Measurements from ENCODE around the gene LRRC26. TPM values are rescaled to one million over a fixed set of nuclear protein-coding genes. Genes with fewer than 3 reads are reported as not detected.

Gene LRRC26
- polyA plus RNA-seq, 1 donor (not counting 4 experiments of a cell fraction or from before 2014, with no cell fraction given) = not detected

GRCh38 chr9:137175345-137175961 lies 5.6 kb upstream of the LRRC26 start:
- no peaks in the 10 kb centered on the region for H3K36me3 ChIP-seq (ENCODE audit: control insufficient read depth in 2 of 2, extremely low read depth in 1 of 2, insufficient read depth in 2 of 2, low read length in 2 of 2)
- no peak overlapping the region for H3K27ac ChIP-seq (ENCODE audit: control insufficient read depth, insufficient read depth, low read length)
- H3K9ac ChIP-seq (ENCODE audit: control insufficient read depth, extremely low read depth, insufficient read depth, low read length) = no peak overlapping the region
- H3K27me3 ChIP-seq (ENCODE audit: control insufficient read depth, extremely low read depth, insufficient read depth, low read length) = peaks cover 49% of the 10 kb centered on the region
- TF ChIP-seq CTCF (optimal IDR thresholded peaks at IDR 0.05 in 1 of 3, IDR thresholded peaks at IDR 0.05 in 1 of 3, conservative IDR thresholded peaks at IDR 0.05 in 1 of 3; ENCODE audit: extremely low read depth in 1 of 3, insufficient read depth in 2 of 3, low read length in 3 of 3) (peak in 2 of 3 experiments; percentile 39 to 40), EZH2 (IDR thresholded peaks at IDR 0.05; ENCODE audit: low read length) (peak; percentile 75)
- H3K4me2 ChIP-seq (ENCODE audit: control insufficient read depth, extremely low read depth, insufficient read depth, low read depth, low read length) = no peak overlapping the region
- no peaks in the 10 kb centered on the region for H3K79me2 ChIP-seq (ENCODE audit: control insufficient read depth, insufficient read depth, low read length)
- DNase-seq (ENCODE audit: low read depth, low spot score) = no peak
- H3K4me3 ChIP-seq (ENCODE audit: control insufficient read depth in 2 of 3, extremely low read depth in 1 of 3, insufficient read depth in 2 of 3, low read depth in 1 of 3, low read length in 3 of 3) = no peak overlapping the region
- no peak overlapping the region for H2AFZ ChIP-seq (ENCODE audit: control insufficient read depth, low read length)
- no peak for FAIRE-seq
- no peaks in the 10 kb centered on the region for H3K4me1 ChIP-seq (ENCODE audit: control insufficient read depth, extremely low read depth, insufficient read depth, low read length)
- H3K9me3 ChIP-seq (ENCODE audit: control insufficient read depth, low read depth, low read length) = no peaks in the 10 kb centered on the region
- dilution Hi-C loops (cut with MboI; ENCODE audit: extremely low pct_ligation_motif_present, low sequenced_read_pairs) = no loop called here
- no peaks in the 10 kb centered on the region for H3K9me1 ChIP-seq (ENCODE audit: control insufficient read depth, extremely low read depth, insufficient read depth, low read length)
- peaks cover 10% of the 10 kb centered on the region for H4K20me1 ChIP-seq (ENCODE audit: control insufficient read depth, extremely low read depth, insufficient read depth, low read length)

- FAIRE-seq = no peak
- no peak for TF ChIP-seq EZH2 (IDR thresholded peaks at IDR 0.05; ENCODE audit: low read length)
- TF ChIP-seq CTCF (optimal IDR thresholded peaks at IDR 0.05 in 1 of 3, IDR thresholded peaks at IDR 0.05 in 1 of 3, conservative IDR thresholded peaks at IDR 0.05 in 1 of 3; ENCODE audit: extremely low read depth in 1 of 3, insufficient read depth in 2 of 3, low read length in 3 of 3) = peak in 1 of 3 experiments; percentile 14
- dilution Hi-C loops (cut with MboI; ENCODE audit: extremely low pct_ligation_motif_present, low sequenced_read_pairs) = no loop called here
- no peaks in the 10 kb centered on the region for H3K36me3 ChIP-seq (ENCODE audit: control insufficient read depth in 2 of 2, extremely low read depth in 1 of 2, insufficient read depth in 2 of 2, low read length in 2 of 2)
- peaks cover 14% of the 10 kb centered on the region for H4K20me1 ChIP-seq (ENCODE audit: control insufficient read depth, extremely low read depth, insufficient read depth, low read length)
- no peak overlapping the region for H3K9ac ChIP-seq (ENCODE audit: control insufficient read depth, extremely low read depth, insufficient read depth, low read length)
- H3K9me3 ChIP-seq (ENCODE audit: control insufficient read depth, low read depth, low read length) = no peaks in the 10 kb centered on the region
- no peak overlapping the region for H3K4me2 ChIP-seq (ENCODE audit: control insufficient read depth, extremely low read depth, insufficient read depth, low read depth, low read length)
- H3K4me1 ChIP-seq (ENCODE audit: control insufficient read depth, extremely low read depth, insufficient read depth, low read length) = no peaks in the 10 kb centered on the region
- no peak overlapping the region for H2AFZ ChIP-seq (ENCODE audit: control insufficient read depth, low read length)
- DNase-seq (ENCODE audit: low read depth, low spot score) = no peak
- no peaks in the 10 kb centered on the region for H3K9me1 ChIP-seq (ENCODE audit: control insufficient read depth, extremely low read depth, insufficient read depth, low read length)
- H3K27me3 ChIP-seq (ENCODE audit: control insufficient read depth, extremely low read depth, insufficient read depth, low read length) = peaks cover 55% of the 10 kb centered on the region
- no peak overlapping the region for H3K4me3 ChIP-seq (ENCODE audit: control insufficient read depth in 2 of 3, extremely low read depth in 1 of 3, insufficient read depth in 2 of 3, low read depth in 1 of 3, low read length in 3 of 3)
- no peaks in the 10 kb centered on the region for H3K79me2 ChIP-seq (ENCODE audit: control insufficient read depth, insufficient read depth, low read length)
- no peak overlapping the region for H3K27ac ChIP-seq (ENCODE audit: control insufficient read depth, insufficient read depth, low read length)
Observed at GRCh38 chr9:137174722-137175293, 5.0 kb upstream of the LRRC26 start.

Data from keratinocyte (primary cell).